Fibroblast of lung (primary cell): Measurements from ENCODE around the gene EDC4. TPM values are rescaled to one million over a fixed set of nuclear protein-coding genes. Genes with fewer than 3 reads are reported as not detected.
A peak's percentile ranks its signal among the peaks of the same experiment; 100 is the strongest.

Source experiments
- DNase-seq, 2 donors: peaks; one replicate each; pipeline versions ENCODE4 v3.0.0 to v3.0.0-alpha.2; 2010; ENCODE audit warnings: low read depth in 2 of 2
- H2AFZ ChIP-seq: 2 replicates; pipeline ENCODE4 v1.5.1; 2012; ENCODE audit warnings: low read length, control low read depth, inconsistent platforms
- H3K27ac ChIP-seq: 2 replicates; pipeline ENCODE4 v1.5.1; 2011; ENCODE audit warnings: low read length, control low read depth; ENCODE audit not compliant: insufficient read depth
- H3K27me3 ChIP-seq: 2 replicates; pipeline ENCODE4 v1.5.1; 2011; ENCODE audit warnings: mild to moderate bottlenecking, low read length; ENCODE audit not compliant: control insufficient read depth, insufficient read depth
- H3K36me3 ChIP-seq: 2 replicates; pipeline ENCODE4 v1.5.1; 2011; ENCODE audit warnings: low read length; ENCODE audit not compliant: control insufficient read depth, insufficient read depth
- H3K4me1 ChIP-seq: 2 replicates; pipeline ENCODE4 v1.5.1; 2011; ENCODE audit warnings: low read length; ENCODE audit not compliant: control insufficient read depth, insufficient read depth; ENCODE audit errors: extremely low read depth
- H3K4me2 ChIP-seq: 2 replicates; pipeline ENCODE4 v1.5.1; 2011; ENCODE audit warnings: low read length, control low read depth; ENCODE audit not compliant: insufficient read depth; ENCODE audit errors: extremely low read depth
- H3K4me3 ChIP-seq, 4 experiments: fragments of 200-600 bp in 1 of 4; sonication (generic) in 1 of 4; replicated peaks in 1 of 4; 2 replicates each; pipeline ENCODE4 v1.5.1; 2011 to 2016; ENCODE audit warnings: low read length in 4 of 4, low read depth in 3 of 4, mild to moderate bottlenecking in 3 of 4, control low read depth in 2 of 4, inconsistent platforms in 1 of 4, mixed read lengths in 1 of 4; ENCODE audit not compliant: insufficient read depth in 1 of 4; ENCODE audit errors: control extremely low read depth in 1 of 4
- H3K79me2 ChIP-seq: 2 replicates; pipeline ENCODE4 v1.5.1; 2012; ENCODE audit warnings: mild to moderate bottlenecking, low read length, inconsistent platforms; ENCODE audit not compliant: control insufficient read depth, insufficient read depth
- H3K9ac ChIP-seq: 2 replicates; pipeline ENCODE4 v1.5.1; 2011; ENCODE audit warnings: mild to moderate bottlenecking, low read length, control low read depth; ENCODE audit not compliant: insufficient read depth
- H3K9me3 ChIP-seq: 2 replicates; pipeline ENCODE4 v1.5.1; 2012; ENCODE audit warnings: low read depth, low read length; ENCODE audit not compliant: control insufficient read depth, insufficient read depth
- H4K20me1 ChIP-seq: 2 replicates; pipeline ENCODE4 v1.5.1; 2011; ENCODE audit warnings: low read length; ENCODE audit not compliant: control insufficient read depth, insufficient read depth; ENCODE audit errors: extremely low read depth
- CTCF ChIP-seq, 2 donors: IDR thresholded peaks in 1 of 2; conservative IDR thresholded peaks in 1 of 2; 1 replicate in 1 of 2; 2 replicates in 1 of 2; pipeline ENCODE4 v1.5.1; 2011 to 2012; ENCODE audit warnings: low read length in 2 of 2, control low read depth in 1 of 2, inconsistent platforms in 1 of 2, low read depth in 1 of 2, mild to moderate bottlenecking in 1 of 2
- EZH2 ChIP-seq: IDR thresholded peaks from 2 replicates; pipeline ENCODE4 v1.5.1; 2012; ENCODE audit warnings: low read length, control low read depth, mild to moderate bottlenecking; ENCODE audit errors: missing control alignments
- polyA plus RNA-seq, 2 donors: library from polyadenylated mRNA; depleted of rRNA in 1 of 2; stranded (reverse) in 1 of 2; unstranded in 1 of 2; fragments of >200 nt; gene quantifications; 2 replicates each; pipeline ENCODE4 v1.2.1, GENCODE V29; 2011 to 2012; ENCODE audit warnings: missing spikeins in 1 of 2
- total RNA-seq: library from RNA; depleted of rRNA; stranded (reverse); fragments of >200 nt; gene quantifications from 2 replicates; pipeline ENCODE4 v1.2.1, GENCODE V29; 2014

EDC4 gene
- total and polyA plus RNA-seq, 2 donors (not counting 1 experiment from before 2014, with no cell fraction given) = 27.4 to 49.4 TPM

DNA sequence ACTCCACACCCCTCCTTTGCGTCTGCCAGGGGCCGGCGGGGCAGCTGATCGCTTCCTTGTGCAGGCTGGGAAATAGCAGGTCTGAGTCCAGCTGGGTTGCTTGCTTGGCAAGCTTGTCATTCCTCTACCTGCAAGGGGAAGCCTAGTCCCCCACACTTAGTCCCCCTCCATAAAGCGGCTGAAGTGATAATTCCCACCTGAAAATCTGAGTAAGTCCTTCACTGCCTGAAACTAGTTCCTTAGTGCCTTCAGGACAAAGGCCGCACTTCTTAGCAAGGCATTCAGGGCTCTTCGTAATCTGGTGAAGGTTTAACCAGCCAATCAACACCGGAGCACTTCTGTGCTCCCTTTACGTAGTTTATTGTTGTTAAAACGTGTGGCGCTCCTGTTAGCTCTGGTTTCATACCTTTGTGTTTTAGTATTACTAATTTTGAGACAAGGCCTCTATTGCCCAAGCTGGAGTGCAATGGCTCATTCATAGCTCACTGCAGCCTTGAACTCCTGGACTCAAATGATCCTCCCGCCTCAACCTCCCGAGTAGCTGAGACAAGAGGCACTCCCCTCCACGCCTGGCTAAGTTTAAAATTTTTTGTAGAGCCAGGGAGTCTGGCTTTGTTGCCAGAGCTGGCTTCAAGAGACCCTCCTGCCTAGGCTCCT is 21.0 kb downstream of the EDC4 start:
- Histone ChIP-seq H3K4me1 (peaks cover 6% of the 10 kb centered on the region), H3K4me3 (peak overlapping the region; percentile 82 to 99 (median 97)), H2AFZ (peak overlapping the region; percentile 81), H3K27ac (peak overlapping the region; percentile 97), H3K79me2 (peaks cover 29% of the 10 kb centered on the region), H3K36me3 (no peaks in the 10 kb centered on the region), H4K20me1 (no peaks in the 10 kb centered on the region), H3K9me3 (no peaks in the 10 kb centered on the region), H3K27me3 (no peaks in the 10 kb centered on the region), H3K4me2 (peak overlapping the region; percentile 98), H3K9ac (peak overlapping the region; percentile 100)
- TF ChIP-seq EZH2 = no peak
- no peak for TF ChIP-seq CTCF (conservative IDR thresholded peaks at IDR 0.05 in 1 of 2, IDR thresholded peaks at IDR 0.05 in 1 of 2; ENCODE audit: low read depth in 1 of 2, low read length in 2 of 2)
- DNase-seq = peak in 1 of 2 donors; percentile 24

DNA sequence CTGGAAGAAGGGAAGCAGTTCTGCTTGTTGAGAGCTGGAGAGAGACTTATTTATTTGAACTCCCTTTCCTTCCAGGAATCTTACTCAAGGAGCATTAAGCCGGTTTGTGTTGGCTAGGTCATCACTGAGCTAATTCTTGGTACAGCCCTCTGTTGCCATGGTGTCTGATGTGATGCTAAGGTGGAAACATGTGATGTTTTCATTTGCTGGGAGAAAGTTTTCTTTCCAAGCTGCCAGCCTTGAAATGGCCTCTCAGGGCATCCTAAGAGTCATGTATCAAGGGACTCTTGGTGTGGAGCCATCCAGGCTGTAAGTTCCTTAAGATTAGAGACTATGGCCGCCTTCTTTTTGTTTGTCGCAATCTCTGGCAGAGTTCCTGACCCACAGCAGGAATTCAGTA is 24.4 kb downstream of the EDC4 start:
- no peak for TF ChIP-seq EZH2
- TF ChIP-seq CTCF (conservative IDR thresholded peaks at IDR 0.05 in 1 of 2, IDR thresholded peaks at IDR 0.05 in 1 of 2; ENCODE audit: low read depth in 1 of 2, low read length in 2 of 2) = no peak
- Histone ChIP-seq H3K27me3 (no peaks in the 10 kb centered on the region), H3K4me2 (no peak overlapping the region), H4K20me1 (no peaks in the 10 kb centered on the region), H3K9ac (no peak overlapping the region), H3K4me3 (no peak overlapping the region), H3K79me2 (peaks cover 35% of the 10 kb centered on the region), H3K27ac (no peak overlapping the region), H3K4me1 (peaks cover 6% of the 10 kb centered on the region), H3K36me3 (no peaks in the 10 kb centered on the region), H2AFZ (no peak overlapping the region), H3K9me3 (no peaks in the 10 kb centered on the region)
- peak in 1 of 2 donors; percentile 57 for DNase-seq

GRCh38 chr16:67901734-67902133 is 28.9 kb downstream of the EDC4 start:
- no peaks in the 10 kb centered on the region for H3K9me3 ChIP-seq
- H3K4me3 ChIP-seq = no peak overlapping the region
- TF ChIP-seq EZH2 (no peak), CTCF (conservative IDR thresholded peaks at IDR 0.05 in 1 of 2, IDR thresholded peaks at IDR 0.05 in 1 of 2; ENCODE audit: low read depth in 1 of 2, low read length in 2 of 2) (no peak)
- no peaks in the 10 kb centered on the region for H3K36me3 ChIP-seq
- H2AFZ ChIP-seq = no peak overlapping the region
- no peak overlapping the region for H3K27ac ChIP-seq
- peaks cover 12% of the 10 kb centered on the region for H3K79me2 ChIP-seq
- H3K4me1 ChIP-seq = no peaks in the 10 kb centered on the region
- no peak for DNase-seq
- no peaks in the 10 kb centered on the region for H4K20me1 ChIP-seq
- no peak overlapping the region for H3K9ac ChIP-seq
- H3K4me2 ChIP-seq = no peak overlapping the region
- H3K27me3 ChIP-seq = no peaks in the 10 kb centered on the region
